ENCODE data around the gene NOX4. TPM values are rescaled to one million over a fixed set of nuclear protein-coding genes. Genes with fewer than 3 reads are reported as not detected.

NOX4 gene
- 4.6 TPM for polyA plus RNA-seq
- long read RNA-seq, donor 1, partial matches to known transcripts, result 0 of 1 reads
- long read RNA-seq, donor 1, other reads (novel, unspliced or antisense), result 0 of 1 reads
- long read RNA-seq, donor 2, result 0 reads
- long read RNA-seq, donor 3, result 0 reads
- long read RNA-seq, donor 4, result 0 reads
- long read RNA-seq, donor 5, result 0 reads
- long read RNA-seq, donor 6, partial matches to known transcripts, result 0 of 1 reads
- long read RNA-seq, donor 6, other reads (novel, unspliced or antisense), result 0 of 1 reads
- long read RNA-seq, donor 7, result 0 reads
- long read RNA-seq, donor 8, result 0 reads
- long read RNA-seq, donor 9, result 0 reads
- long read RNA-seq, donor 10, partial matches to known transcripts, result 0 of 3 reads
- long read RNA-seq, donor 10, other reads (novel, unspliced or antisense), result 0 of 3 reads
- long read RNA-seq, donor 11, result 0 reads

DNA sequence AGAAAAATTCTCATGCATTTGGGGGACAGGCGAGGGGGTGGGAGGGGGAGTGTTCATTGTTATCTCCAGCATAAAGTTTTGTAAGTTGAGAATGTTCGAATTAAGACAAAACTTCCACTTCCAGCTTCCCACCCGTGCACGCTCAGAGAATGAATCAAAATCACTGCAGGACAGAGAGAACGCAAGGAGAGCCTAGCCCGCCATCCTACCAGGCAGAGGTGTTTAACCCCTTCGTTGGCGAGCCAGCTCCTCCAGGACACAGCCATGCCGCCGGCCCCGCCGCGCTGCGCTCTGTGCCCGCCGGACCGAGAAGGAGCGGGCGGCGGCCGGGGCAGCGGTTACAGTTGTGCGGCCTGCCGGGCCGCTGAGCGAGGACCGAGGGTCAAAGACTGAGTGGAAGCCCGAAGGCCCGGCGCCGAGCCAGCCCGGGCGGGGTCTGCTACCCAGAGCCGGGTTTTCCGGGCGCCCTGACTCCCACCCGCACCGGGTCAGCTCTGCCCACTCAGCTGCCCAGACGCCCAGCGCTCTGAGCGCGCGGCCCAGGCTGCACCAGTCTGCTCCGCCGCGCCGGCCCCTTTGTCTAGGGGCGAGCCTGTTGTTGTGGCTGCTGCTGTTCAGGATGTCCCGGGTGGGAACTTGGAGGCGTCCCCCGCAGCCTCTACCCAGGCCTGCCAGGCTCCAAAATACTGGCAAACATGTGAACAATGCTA, at the start of gene NOX4:
TSS of gene NOX4 (minus strand) at position 395 of the 710 bp plus-strand sequence. CDS start at position 266, 129 bp downstream.
- Histone ChIP-seq H3K9me3 (ENCODE audit: control insufficient read depth, low read depth, low read length) (no peaks in the 10 kb centered on the region), H3K27me3 (ENCODE audit: control insufficient read depth, insufficient read depth, low read length) (peaks cover 40% of the 10 kb centered on the region), H3K27ac (ENCODE audit: low read length) (peak within 1 kb of the TSS; percentile 8), H3K4me3 (ENCODE audit: low read length) (peak within 1 kb of the TSS; percentile 42), H3K36me3 (ENCODE audit: control insufficient read depth, insufficient read depth, low read length) (no peaks in the 10 kb centered on the region), H3K4me1 (ENCODE audit: control insufficient read depth, insufficient read depth, low read length) (no peaks in the 10 kb centered on the region)
- WGBS (ENCODE audit: insufficient coverage, low lambda C conversion rate), result no CpG with 5 or more reads among the region's 51 CpGs
- peak; percentile 25 to 62 for DNase-seq

DNA sequence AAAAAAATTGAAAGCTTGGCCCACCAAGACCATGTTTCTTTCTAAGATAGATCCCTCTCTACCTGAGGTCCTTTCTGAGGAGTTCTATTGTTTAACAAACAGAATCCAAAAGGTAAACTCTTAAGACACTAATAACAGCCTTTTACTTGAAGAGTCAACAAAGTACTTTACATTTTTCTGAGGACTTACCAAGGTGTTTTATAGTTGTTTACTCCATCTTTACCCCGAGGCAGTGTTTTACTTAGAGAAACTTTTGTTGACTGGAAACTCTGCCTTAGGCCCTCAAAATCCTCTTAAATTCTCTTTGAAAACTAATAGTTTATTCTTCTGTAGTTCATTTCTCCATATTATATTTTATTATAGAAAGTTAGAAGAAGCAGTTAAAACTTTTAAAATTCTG, 49.7 kb upstream of the NOX4 start:
- H3K4me3 ChIP-seq (ENCODE audit: low read length), result no peak overlapping the region
- WGBS (ENCODE audit: insufficient coverage, low lambda C conversion rate), result 17% methylated on average over 1 of the region's 1 CpG
- H3K27me3 ChIP-seq (ENCODE audit: control insufficient read depth, insufficient read depth, low read length), result no peaks in the 10 kb centered on the region
- H3K27ac ChIP-seq (ENCODE audit: low read length), result no peak overlapping the region
- no peaks in the 10 kb centered on the region for H3K36me3 ChIP-seq (ENCODE audit: control insufficient read depth, insufficient read depth, low read length)
- DNase-seq, result no peak
- peaks cover under 1% of the 10 kb centered on the region for H3K4me1 ChIP-seq (ENCODE audit: control insufficient read depth, insufficient read depth, low read length)
- no peaks in the 10 kb centered on the region for H3K9me3 ChIP-seq (ENCODE audit: control insufficient read depth, low read depth, low read length)

DNA sequence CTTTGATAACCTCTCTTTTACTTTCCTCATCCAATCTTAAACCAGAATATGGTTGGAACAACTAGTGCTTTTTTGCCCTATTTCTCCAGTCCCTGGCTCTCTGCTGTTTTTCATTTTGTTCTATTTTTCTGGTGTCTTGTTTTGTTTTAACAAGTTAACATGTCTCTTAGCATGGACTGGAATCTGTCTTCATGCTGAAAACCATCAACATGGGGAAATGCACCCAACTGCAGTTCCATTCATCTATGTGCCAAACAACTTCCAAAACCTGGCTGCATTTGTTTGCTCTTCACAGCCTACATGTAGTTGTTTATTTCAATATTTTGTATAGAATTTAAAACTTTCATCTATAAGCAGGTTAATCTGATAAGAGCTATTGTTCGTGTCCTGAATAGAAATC, 46.8 kb upstream of the NOX4 start:
- Histone ChIP-seq H3K27ac (ENCODE audit: low read length) (no peak overlapping the region), H3K4me1 (ENCODE audit: control insufficient read depth, insufficient read depth, low read length) (no peaks in the 10 kb centered on the region), H3K36me3 (ENCODE audit: control insufficient read depth, insufficient read depth, low read length) (no peaks in the 10 kb centered on the region), H3K9me3 (ENCODE audit: control insufficient read depth, low read depth, low read length) (no peaks in the 10 kb centered on the region), H3K4me3 (ENCODE audit: low read length) (no peak overlapping the region), H3K27me3 (ENCODE audit: control insufficient read depth, insufficient read depth, low read length) (no peaks in the 10 kb centered on the region)
- WGBS (ENCODE audit: insufficient coverage, low lambda C conversion rate), result 50% methylated on average over 1 of the region's 1 CpG
- no peak for DNase-seq

DNA sequence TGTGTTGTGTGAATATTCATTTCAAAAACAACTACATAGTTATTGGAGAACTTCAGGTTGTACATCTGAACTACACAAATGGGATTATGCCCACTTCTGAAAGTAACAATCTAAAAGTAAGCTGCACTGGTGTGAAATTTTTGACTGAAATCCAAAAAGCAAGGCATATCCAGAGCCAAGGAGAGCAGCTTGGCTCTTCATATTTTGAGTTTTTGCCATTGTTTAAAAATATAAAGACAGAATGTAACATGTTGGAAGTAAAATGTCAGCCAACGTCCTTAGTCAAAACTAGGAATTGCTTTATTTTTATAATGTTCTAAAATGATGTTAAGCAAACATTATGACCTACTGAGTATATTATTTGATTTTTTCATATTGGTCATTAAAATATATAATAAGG, 45.8 kb upstream of the NOX4 start:
- Histone ChIP-seq H3K27me3 (ENCODE audit: control insufficient read depth, insufficient read depth, low read length) (no peaks in the 10 kb centered on the region), H3K27ac (ENCODE audit: low read length) (no peak overlapping the region), H3K4me1 (ENCODE audit: control insufficient read depth, insufficient read depth, low read length) (no peaks in the 10 kb centered on the region), H3K4me3 (ENCODE audit: low read length) (no peak overlapping the region), H3K36me3 (ENCODE audit: control insufficient read depth, insufficient read depth, low read length) (no peaks in the 10 kb centered on the region), H3K9me3 (ENCODE audit: control insufficient read depth, low read depth, low read length) (no peaks in the 10 kb centered on the region)
- DNase-seq, result no peak
- WGBS (ENCODE audit: insufficient coverage, low lambda C conversion rate), result 100% methylated on average over 1 of the region's 1 CpG

DNA sequence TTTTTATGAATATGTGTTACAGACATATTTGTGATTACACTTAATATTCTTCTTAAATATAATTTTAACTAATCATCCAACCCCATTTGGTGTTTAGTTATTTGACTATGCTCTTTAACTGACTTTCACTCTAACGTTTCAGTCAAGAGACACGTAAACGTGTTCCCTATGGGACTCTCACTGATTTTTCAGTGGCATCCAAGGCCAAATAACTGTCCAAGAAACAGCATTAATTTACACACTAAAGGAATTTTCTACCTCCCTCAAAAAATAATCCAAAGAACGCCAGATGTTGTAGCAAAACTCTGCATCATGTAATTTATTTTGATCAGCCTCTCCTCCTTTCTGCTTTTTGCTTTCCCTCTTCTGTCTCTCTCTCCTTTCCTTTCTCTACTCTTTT, 44.0 kb upstream of the NOX4 start:
- no peak for DNase-seq
- no peak overlapping the region for H3K27ac ChIP-seq (ENCODE audit: low read length)
- no peaks in the 10 kb centered on the region for H3K9me3 ChIP-seq (ENCODE audit: control insufficient read depth, low read depth, low read length)
- no peaks in the 10 kb centered on the region for H3K27me3 ChIP-seq (ENCODE audit: control insufficient read depth, insufficient read depth, low read length)
- no peaks in the 10 kb centered on the region for H3K36me3 ChIP-seq (ENCODE audit: control insufficient read depth, insufficient read depth, low read length)
- no peak overlapping the region for H3K4me3 ChIP-seq (ENCODE audit: low read length)
- 89% methylated on average over 3 of the region's 4 CpGs for WGBS (ENCODE audit: insufficient coverage, low lambda C conversion rate)
- H3K4me1 ChIP-seq (ENCODE audit: control insufficient read depth, insufficient read depth, low read length), result no peaks in the 10 kb centered on the region

DNA sequence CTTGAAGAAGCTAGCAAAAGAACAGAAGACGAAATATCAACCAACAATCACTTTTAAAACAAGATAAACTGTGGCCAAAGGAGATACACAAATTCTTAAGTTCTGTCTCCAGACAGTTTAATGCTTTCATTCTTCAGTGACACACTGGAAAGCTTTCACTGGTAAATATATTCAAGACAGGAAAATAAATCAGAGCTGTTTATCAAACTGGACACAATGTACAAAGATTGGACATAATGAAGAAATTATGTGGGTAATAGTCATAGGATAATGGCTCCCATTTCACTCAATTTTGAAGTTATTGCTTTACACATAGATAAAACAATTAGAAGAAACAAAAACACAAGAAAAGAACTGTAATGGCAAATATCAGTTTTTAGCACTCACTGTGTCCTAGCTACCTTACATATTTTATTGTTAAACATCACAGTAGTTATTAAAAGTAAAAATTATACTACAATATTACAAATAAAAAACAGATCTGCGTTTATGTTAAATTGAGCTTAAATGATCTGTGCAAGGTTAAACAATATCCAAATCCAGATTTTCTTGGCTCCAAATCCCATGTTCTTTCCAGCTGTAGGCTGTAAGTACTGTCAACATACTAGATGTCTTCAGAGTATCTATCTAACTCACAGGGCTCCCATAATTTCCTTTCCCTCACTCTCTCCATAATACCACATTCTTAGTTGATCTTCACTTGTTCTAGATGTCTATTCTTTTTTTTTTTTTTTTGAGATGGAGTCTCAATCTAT, 38.6 kb upstream of the NOX4 start:
- Histone ChIP-seq H3K27me3 (ENCODE audit: control insufficient read depth, insufficient read depth, low read length) (no peaks in the 10 kb centered on the region), H3K4me1 (ENCODE audit: control insufficient read depth, insufficient read depth, low read length) (no peaks in the 10 kb centered on the region), H3K36me3 (ENCODE audit: control insufficient read depth, insufficient read depth, low read length) (no peaks in the 10 kb centered on the region), H3K4me3 (ENCODE audit: low read length) (no peak overlapping the region), H3K9me3 (ENCODE audit: control insufficient read depth, low read depth, low read length) (no peaks in the 10 kb centered on the region), H3K27ac (ENCODE audit: low read length) (no peak overlapping the region)
- 83% methylated on average over 2 of the region's 2 CpGs for WGBS (ENCODE audit: insufficient coverage, low lambda C conversion rate)
- no peak for DNase-seq

DNA sequence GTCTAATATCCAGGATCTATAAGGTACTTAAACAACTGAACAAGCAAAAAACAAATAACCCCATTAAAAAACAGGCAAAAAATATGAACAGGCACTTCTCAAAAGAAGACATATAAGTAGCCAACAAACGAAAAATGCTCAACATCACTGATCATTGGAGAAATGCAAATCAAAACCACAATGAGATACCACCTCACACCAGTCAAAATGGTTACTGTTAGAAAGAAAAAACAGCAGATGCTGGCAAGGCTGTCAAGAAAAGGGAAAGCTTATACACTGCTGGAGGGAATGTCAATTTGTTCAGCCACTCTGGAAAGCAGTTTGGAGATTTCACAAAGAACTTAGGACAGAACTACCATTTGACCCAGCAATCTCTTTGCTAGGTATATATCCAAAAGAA, 30.6 kb upstream of the NOX4 start:
- Histone ChIP-seq H3K4me3 (ENCODE audit: low read length) (no peak overlapping the region), H3K27me3 (ENCODE audit: control insufficient read depth, insufficient read depth, low read length) (no peaks in the 10 kb centered on the region), H3K36me3 (ENCODE audit: control insufficient read depth, insufficient read depth, low read length) (no peaks in the 10 kb centered on the region), H3K4me1 (ENCODE audit: control insufficient read depth, insufficient read depth, low read length) (no peaks in the 10 kb centered on the region), H3K9me3 (ENCODE audit: control insufficient read depth, low read depth, low read length) (no peaks in the 10 kb centered on the region), H3K27ac (ENCODE audit: low read length) (no peak overlapping the region)
- DNase-seq, result no peak
- WGBS (ENCODE audit: insufficient coverage, low lambda C conversion rate), result 100% methylated on average over 1 of the region's 1 CpG

DNA sequence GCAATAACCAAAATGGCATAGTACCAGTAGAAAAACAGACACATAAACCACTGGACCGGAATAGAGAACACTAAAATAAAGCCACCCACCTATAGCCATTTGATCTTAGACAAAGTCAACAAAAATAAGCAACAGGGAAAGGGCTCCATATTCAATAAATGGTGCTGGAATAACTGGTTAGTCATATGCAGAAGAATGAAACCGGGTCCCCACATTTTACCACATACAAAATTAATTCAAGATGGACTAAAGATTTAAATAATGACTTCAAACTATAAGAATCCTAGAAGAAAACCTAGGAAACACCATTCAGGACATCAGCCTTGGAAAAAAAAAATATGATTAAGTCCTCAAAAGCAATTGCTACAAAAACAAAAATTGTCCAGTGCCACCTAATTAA, 30.1 kb upstream of the NOX4 start:
- H3K27ac ChIP-seq (ENCODE audit: low read length), result no peak overlapping the region
- DNase-seq, result no peak
- peaks cover 2% of the 10 kb centered on the region for H3K4me1 ChIP-seq (ENCODE audit: control insufficient read depth, insufficient read depth, low read length)
- H3K36me3 ChIP-seq (ENCODE audit: control insufficient read depth, insufficient read depth, low read length), result no peaks in the 10 kb centered on the region
- no CpG with 5 or more reads among the region's 2 CpGs for WGBS (ENCODE audit: insufficient coverage, low lambda C conversion rate)
- H3K9me3 ChIP-seq (ENCODE audit: control insufficient read depth, low read depth, low read length), result no peaks in the 10 kb centered on the region
- no peak overlapping the region for H3K4me3 ChIP-seq (ENCODE audit: low read length)
- H3K27me3 ChIP-seq (ENCODE audit: control insufficient read depth, insufficient read depth, low read length), result no peaks in the 10 kb centered on the region

DNA sequence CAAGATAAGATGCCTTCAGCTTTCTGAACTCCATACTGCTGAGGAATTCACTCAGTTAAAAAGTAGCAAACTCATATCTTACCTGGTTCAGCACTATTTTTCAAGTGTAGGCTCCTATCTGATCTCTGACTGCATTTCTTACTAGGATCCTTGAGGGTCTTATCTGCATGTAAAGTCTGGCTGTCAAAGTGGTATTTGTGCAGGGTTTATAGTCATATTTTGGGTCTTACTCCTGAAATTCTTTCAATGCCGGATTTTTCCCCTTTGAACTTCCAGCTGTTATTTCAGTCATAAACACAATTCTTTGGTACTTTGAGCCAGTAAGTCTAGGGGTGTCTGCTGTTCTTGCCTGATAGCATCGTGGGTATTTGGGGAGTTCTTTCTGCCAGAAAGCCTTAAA, 25.3 kb upstream of the NOX4 start:
- Histone ChIP-seq H3K9me3 (ENCODE audit: control insufficient read depth, low read depth, low read length) (no peaks in the 10 kb centered on the region), H3K4me3 (ENCODE audit: low read length) (no peak overlapping the region), H3K4me1 (ENCODE audit: control insufficient read depth, insufficient read depth, low read length) (peaks cover 2% of the 10 kb centered on the region), H3K27me3 (ENCODE audit: control insufficient read depth, insufficient read depth, low read length) (no peaks in the 10 kb centered on the region), H3K36me3 (ENCODE audit: control insufficient read depth, insufficient read depth, low read length) (no peaks in the 10 kb centered on the region), H3K27ac (ENCODE audit: low read length) (no peak overlapping the region)
- peak; percentile 8 to 17 for DNase-seq
- no CpG with 5 or more reads among the region's 2 CpGs for WGBS (ENCODE audit: insufficient coverage, low lambda C conversion rate)

DNA sequence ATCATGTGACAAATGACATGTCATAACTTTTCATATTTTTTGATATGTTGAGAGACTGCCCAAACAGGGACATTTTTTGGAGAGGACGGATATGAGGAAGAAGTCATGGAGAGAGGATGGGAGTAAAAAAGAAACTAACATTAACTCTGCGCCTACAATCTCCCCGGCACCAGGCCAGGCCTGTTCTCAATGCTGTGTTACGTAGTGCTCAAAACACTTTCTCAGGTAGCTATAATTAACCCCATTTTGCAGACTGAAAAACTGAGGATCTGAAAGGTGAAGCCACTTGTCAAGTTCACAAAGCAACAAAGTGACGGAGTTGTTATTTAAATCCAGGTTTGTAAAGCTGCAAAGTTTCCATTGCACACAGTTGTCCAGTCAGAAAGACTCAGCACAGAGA, 17.4 kb upstream of the NOX4 start:
- no CpG with 5 or more reads among the region's 5 CpGs for WGBS (ENCODE audit: insufficient coverage, low lambda C conversion rate)
- H3K27me3 ChIP-seq (ENCODE audit: control insufficient read depth, insufficient read depth, low read length), result no peaks in the 10 kb centered on the region
- H3K27ac ChIP-seq (ENCODE audit: low read length), result no peak overlapping the region
- H3K9me3 ChIP-seq (ENCODE audit: control insufficient read depth, low read depth, low read length), result no peaks in the 10 kb centered on the region
- H3K4me3 ChIP-seq (ENCODE audit: low read length), result no peak overlapping the region
- H3K36me3 ChIP-seq (ENCODE audit: control insufficient read depth, insufficient read depth, low read length), result no peaks in the 10 kb centered on the region
- no peaks in the 10 kb centered on the region for H3K4me1 ChIP-seq (ENCODE audit: control insufficient read depth, insufficient read depth, low read length)
- DNase-seq, result no peak
